ENCODE data around the gene MBOAT7.

DNA sequence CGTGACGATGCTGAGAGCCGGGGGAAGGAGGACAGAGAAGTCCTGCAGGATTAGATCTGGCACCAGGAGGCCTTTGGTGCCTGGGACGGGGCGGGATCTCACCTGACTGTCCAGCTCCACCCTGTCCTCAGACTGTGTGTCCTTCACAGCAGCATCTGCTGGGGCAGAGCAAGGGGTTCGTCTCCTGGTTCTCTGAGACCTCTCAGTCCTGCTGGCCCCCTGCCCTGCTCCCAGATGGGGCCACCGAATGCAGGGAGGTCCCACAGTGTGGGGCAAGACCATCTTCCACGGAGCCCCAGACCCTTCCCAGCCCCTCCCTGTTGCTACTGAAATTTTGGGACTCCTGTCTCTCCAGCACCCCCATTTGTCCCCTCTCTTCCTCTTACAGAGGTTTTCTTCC lies 28.9 kb upstream of the MBOAT7 start:
- TF ChIP-seq POLR2A (IDR thresholded peaks at IDR 0.05; ENCODE audit: low read depth, low read length): no peak
- TF ChIP-seq POLR2AphosphoS5 (IDR thresholded peaks at IDR 0.05; ENCODE audit: low read depth, low read length): no peak
- no peak for TF ChIP-seq TAF1 (IDR thresholded peaks at IDR 0.05; ENCODE audit: borderline replicate concordance, low read depth, low read length)

All from GM12892 (cell line).